ENCODE data around the gene TMEM141. TPM values are rescaled to one million over a fixed set of nuclear protein-coding genes. Genes with fewer than 3 reads are reported as not detected.
"Not testable (repeated sequence)": the region's sequence is repeated elsewhere in the genome, so short reads cannot be mapped to it uniquely, and the experiment has no call there.

Gene TMEM141
- total and polyA plus RNA-seq, 12 donors = 48.1 to 107 (median 64.1) TPM

DNA sequence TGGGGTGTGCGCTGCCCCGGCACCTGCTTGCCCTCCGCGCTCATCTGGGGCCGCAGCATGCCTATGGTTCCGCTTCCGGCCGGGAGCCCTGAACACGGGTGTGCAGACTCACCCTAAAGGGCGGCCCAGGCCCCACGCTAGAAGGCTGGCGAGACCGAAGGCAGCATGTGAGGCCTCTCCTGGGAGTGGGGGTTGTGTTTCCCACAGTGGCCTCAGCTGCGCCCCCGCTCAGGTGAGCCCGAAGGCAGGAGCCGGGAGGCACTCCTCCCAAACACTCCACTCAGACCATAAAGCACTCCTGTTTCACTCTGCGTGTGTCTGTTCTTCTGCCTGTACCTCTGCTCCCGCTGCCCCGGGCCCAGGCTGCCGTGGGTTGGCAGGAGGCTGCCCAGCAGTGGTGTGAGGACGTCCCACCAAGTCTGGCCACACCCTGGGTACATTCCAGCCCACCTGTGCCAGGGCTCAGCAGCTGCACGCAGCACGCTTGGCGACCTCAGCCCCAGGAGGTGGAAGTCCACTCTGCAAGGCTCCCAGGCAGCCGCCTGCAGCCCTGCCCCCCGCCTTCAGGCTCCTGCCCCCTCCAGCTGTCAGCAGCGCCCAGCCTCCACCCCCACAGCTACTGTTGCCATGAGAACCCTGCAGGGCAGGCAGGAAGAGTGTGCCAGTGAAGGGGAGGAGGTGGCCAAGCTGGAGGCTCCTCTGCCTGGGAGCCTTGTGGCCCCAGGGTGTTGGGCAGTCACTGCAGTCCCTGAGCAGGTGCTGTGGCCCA, 49.9 kb downstream of the TMEM141 start:
- Histone ChIP-seq H3K36me3 (peaks cover 0 to 50% (median 6%) of the 10 kb centered on the region in 9 donors), H3K4me3 (no peak overlapping the region), H3K27me3 (peaks cover 0 to 29% (median 25%) of the 10 kb centered on the region in 7 donors), H3K27ac (no peak overlapping the region), H3K9me3 (no peaks in the 10 kb centered on the region), H3K4me1 (peaks cover 17 to 41% (median 30%) of the 10 kb centered on the region in 9 donors)
- DNase-seq (no peak), ATAC-seq (peak in 5 of 8 donors; percentile 2 to 15 (median 8))
- TF ChIP-seq, protein P1, sequence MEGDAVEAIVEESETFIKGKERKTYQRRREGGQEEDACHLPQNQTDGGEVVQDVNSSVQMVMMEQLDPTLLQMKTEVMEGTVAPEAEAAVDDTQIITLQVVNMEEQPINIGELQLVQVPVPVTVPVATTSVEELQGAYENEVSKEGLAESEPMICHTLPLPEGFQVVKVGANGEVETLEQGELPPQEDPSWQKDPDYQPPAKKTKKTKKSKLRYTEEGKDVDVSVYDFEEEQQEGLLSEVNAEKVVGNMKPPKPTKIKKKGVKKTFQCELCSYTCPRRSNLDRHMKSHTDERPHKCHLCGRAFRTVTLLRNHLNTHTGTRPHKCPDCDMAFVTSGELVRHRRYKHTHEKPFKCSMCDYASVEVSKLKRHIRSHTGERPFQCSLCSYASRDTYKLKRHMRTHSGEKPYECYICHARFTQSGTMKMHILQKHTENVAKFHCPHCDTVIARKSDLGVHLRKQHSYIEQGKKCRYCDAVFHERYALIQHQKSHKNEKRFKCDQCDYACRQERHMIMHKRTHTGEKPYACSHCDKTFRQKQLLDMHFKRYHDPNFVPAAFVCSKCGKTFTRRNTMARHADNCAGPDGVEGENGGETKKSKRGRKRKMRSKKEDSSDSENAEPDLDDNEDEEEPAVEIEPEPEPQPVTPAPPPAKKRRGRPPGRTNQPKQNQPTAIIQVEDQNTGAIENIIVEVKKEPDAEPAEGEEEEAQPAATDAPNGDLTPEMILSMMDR (IDR thresholded peaks at IDR 0.05) = no peak
- intact Hi-C loops (cut with DNase I) = loop anchor here in 5 of 10 donors (5.0 to 10.0 kb wide), 4 partner anchors 34 to 184 kb away; partner anchors contain the start of genes RABL6 (in 2 of the 5), ABCA2 (in 1 of the 5), CCDC183 (in 1 of the 5) and FBXW5 (in 1 of the 5)
- 75% methylated on average over 28 of the region's 28 CpGs for WGBS, 2 donors

DNA sequence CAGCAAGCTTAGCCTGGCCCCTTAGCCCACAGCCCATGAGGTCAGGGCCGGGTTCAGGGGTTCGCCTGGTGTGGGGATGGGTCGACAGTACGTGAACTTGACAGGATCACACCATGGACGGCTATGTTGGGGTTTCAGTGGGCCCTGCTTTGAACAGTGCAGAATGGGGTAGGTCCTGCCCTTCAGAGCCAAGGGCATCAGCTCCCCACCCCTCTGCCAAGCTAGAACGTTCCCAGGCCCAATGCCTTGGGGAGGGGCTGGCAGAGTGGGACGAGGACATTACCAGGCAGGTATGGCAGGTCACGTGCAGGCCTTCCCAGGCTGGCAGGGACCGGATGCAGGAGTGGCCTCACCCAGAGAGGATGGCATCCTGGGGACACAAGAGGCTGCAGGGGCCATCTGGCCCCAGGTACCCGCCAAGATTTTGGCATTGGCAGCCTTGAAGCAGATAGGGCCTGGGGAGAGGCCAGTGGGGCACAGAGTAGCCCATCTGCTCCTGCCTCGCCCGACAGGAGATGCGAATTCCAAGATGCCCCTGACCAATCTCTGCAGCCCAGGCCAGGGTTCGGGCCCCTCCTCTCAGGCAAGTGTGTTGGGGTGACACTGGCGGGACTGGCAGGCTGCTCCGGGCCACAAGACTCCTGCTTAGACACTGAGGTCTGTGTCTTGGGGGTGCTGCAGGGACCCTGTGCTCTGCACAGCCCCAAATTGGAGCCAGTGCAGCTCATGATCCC, 50.7 kb downstream of the TMEM141 start:
- peaks cover 17 to 45% (median 36%) of the 10 kb centered on the region in 9 donors for H3K4me1 ChIP-seq
- H3K36me3 ChIP-seq = peaks cover 0 to 46% (median 6%) of the 10 kb centered on the region in 9 donors
- H3K4me3 ChIP-seq = peak overlapping the region in 8 of 10 donors; percentile 51 to 69 (median 61)
- 43 to 49% methylated on average over 14 to 16 of the region's 16 CpGs for WGBS, 2 donors
- peak in 4 of 8 donors; percentile 1 to 6 (median 3) for ATAC-seq
- intact Hi-C loops (cut with DNase I) = loop anchor here in 5 of 10 donors (2.0 to 10.0 kb wide), 5 partner anchors 35 to 183 kb away; partner anchors contain the start of genes FBXW5 (in 2 of the 5), RABL6 (in 2 of the 5), ABCA2 (in 1 of the 5) and C8G (in 1 of the 5)
- not testable (repeated sequence) for H3K9me3 ChIP-seq, DNase-seq
- peak overlapping the region in 3 of 10 donors; percentile 59 to 73 (median 60) for H3K27ac ChIP-seq
- peaks cover 0 to 37% (median 29%) of the 10 kb centered on the region in 7 donors for H3K27me3 ChIP-seq

DNA sequence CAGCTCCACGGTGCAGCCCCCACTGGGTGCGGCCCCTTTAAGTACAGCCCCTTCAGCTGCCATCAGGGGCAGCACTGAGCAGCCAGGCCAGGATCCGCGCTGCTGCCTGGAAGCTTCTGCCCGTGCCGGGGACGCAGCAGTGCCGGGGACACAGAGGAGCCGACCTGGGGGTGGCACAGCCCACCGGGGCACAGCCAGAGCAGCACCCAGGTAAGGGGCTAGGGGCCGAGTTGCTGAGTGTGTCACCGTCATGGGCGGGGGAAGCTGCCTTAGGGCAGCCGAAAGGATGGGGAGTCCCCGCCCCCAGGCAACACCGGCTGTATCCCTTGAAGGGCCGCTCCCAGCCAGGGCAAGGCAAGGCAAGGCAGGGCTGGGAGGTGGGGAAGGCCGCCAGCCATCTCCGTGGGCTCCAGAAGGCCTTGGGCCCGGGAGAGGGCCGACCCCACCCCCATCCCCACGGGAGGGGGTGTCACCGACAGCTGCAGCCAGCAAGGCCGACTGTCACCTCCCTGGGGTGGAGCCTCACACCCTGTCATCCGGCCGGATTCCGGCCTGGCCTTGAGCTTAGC, 51.3 kb downstream of the TMEM141 start, which contains the start of gene AJM1:
AJM1 (plus strand) TSS at position 99 of the 569 bp plus-strand sequence. CDS start 1,937 bp downstream, outside the sequence.
- DNase-seq = peak; percentile 76 to 83
- peak within 1 kb of the TSS in 8 of 10 donors; percentile 59 to 75 (median 69) for H3K27ac ChIP-seq
- H3K4me1 ChIP-seq = peaks cover 17 to 51% (median 36%) of the 10 kb centered on the region in 9 donors
- peaks cover 0 to 43% (median 29%) of the 10 kb centered on the region in 7 donors for H3K27me3 ChIP-seq
- peak within 1 kb of the TSS; percentile 21 to 69 (median 60) for H3K4me3 ChIP-seq
- 1 to 2% methylated on average over 21 to 23 of the region's 27 CpGs for WGBS, 2 donors
- ATAC-seq = peak; percentile 74 to 92 (median 86)
- intact Hi-C loops (cut with DNase I) = loop anchor here in 5 of 10 donors (2.0 to 10.0 kb wide), 5 partner anchors 35 to 182 kb away; partner anchors contain the start of genes FBXW5 (in 2 of the 5), RABL6 (in 2 of the 5), ABCA2 (in 1 of the 5) and C8G (in 1 of the 5)
- H3K9me3 ChIP-seq = not testable (repeated sequence)
- TF ChIP-seq, protein P1 (IDR thresholded peaks at IDR 0.05) = peak; percentile 84 to 98 (median 93)
- H3K36me3 ChIP-seq = peaks cover 0 to 47% (median 6%) of the 10 kb centered on the region in 9 donors

Small RNA genes within 50 kb of the gene (microRNA-seq; reads per million reads assigned to microRNA genes)
- gene MIR4292 (0 reads per million in 2 donors), gene MIR6722 (0 reads per million in 2 donors)

Other genes starting within 250 kb of the TMEM141 start
- 10 to 100 TPM; 12.0 to 27.0 (median 21.8) TPM for gene NOTCH1, start 245.3 kb upstream of the TMEM141 start, total RNA-seq
- gene NOTCH1, start 245.3 kb upstream of the TMEM141 start, polyA plus RNA-seq = 10 to 100 TPM in 1 of 2 donors, 1 to 10 TPM in 1; 7.3 to 14.5 TPM
- gene EGFL7, start 128.4 kb upstream of the TMEM141 start, total RNA-seq = 100 to 1,000 TPM in 5 of 10 donors, 10 to 100 TPM in 5; 68.6 to 115 (median 99.6) TPM
- gene EGFL7, start 128.4 kb upstream of the TMEM141 start, polyA plus RNA-seq = 100 to 1,000 TPM; 160 to 377 TPM
- gene AGPAT2, start 103.9 kb upstream of the TMEM141 start, total RNA-seq = 10 to 100 TPM; 48.1 to 83.3 (median 58.4) TPM
- gene AGPAT2, start 103.9 kb upstream of the TMEM141 start, polyA plus RNA-seq = 100 to 1,000 TPM in 1 of 2 donors, 10 to 100 TPM in 1; 97.2 to 195 TPM
- gene DIPK1B, start 78.8 kb upstream of the TMEM141 start, total RNA-seq = 10 to 100 TPM; 15.7 to 26.1 (median 17.9) TPM
- gene DIPK1B, start 78.8 kb upstream of the TMEM141 start, polyA plus RNA-seq = 10 to 100 TPM; 24.8 to 37.9 TPM
- gene LCN10, start 48.4 kb upstream of the TMEM141 start, total RNA-seq = 10 to 100 TPM in 3 of 10 donors, 1 to 10 TPM in 4, under 1 TPM in 3; 0.44 to 28.7 (median 1.7) TPM
- gene LCN10, start 48.4 kb upstream of the TMEM141 start, polyA plus RNA-seq = 100 to 1,000 TPM in 1 of 2 donors, 10 to 100 TPM in 1; 34.0 to 144 TPM
- gene LCN6, start 42.8 kb upstream of the TMEM141 start, total RNA-seq = 10 to 100 TPM in 3 of 10 donors, 1 to 10 TPM in 7; 1.5 to 76.8 (median 3.5) TPM
- 100 to 1,000 TPM in 1 of 2 donors, 10 to 100 TPM in 1; 95.6 to 261 TPM for gene LCN6, start 42.8 kb upstream of the TMEM141 start, polyA plus RNA-seq
- gene LCN8, start 33.1 kb upstream of the TMEM141 start, total RNA-seq = not detected
- not detected for gene LCN8, start 33.1 kb upstream of the TMEM141 start, polyA plus RNA-seq
- gene LCN15, start 26.8 kb upstream of the TMEM141 start, total RNA-seq = 10 to 100 TPM in 1 of 10 donors, 1 to 10 TPM in 1, under 1 TPM in 1, not detected in 7; 0.85 to 20.1 (median 1.3) TPM
- gene LCN15, start 26.8 kb upstream of the TMEM141 start, polyA plus RNA-seq = 1 to 10 TPM; 1.0 to 6.1 TPM
- 1 to 10 TPM in 6 of 10 donors, under 1 TPM in 4; 0.56 to 2.4 (median 1.1) TPM for gene CCDC183, start 5.0 kb downstream of the TMEM141 start, total RNA-seq
- gene CCDC183, start 5.0 kb downstream of the TMEM141 start, polyA plus RNA-seq = 1 to 10 TPM in 1 of 2 donors, under 1 TPM in 1; 0.49 to 9.2 TPM
- gene RABL6, start 16.6 kb downstream of the TMEM141 start, total RNA-seq = 10 to 100 TPM; 61.6 to 91.2 (median 66.6) TPM
- gene RABL6, start 16.6 kb downstream of the TMEM141 start, polyA plus RNA-seq = 10 to 100 TPM; 60.5 to 97.4 TPM
- gene AJM1, start 51.1 kb downstream of the TMEM141 start, total RNA-seq = 1 to 10 TPM; 3.6 to 8.3 (median 5.9) TPM
- 1 to 10 TPM; 3.4 to 7.6 TPM for gene AJM1, start 51.1 kb downstream of the TMEM141 start, polyA plus RNA-seq
- gene PHPT1, start 58.1 kb downstream of the TMEM141 start, total RNA-seq = 100 to 1,000 TPM; 310 to 376 (median 327) TPM
- gene PHPT1, start 58.1 kb downstream of the TMEM141 start, polyA plus RNA-seq = 100 to 1,000 TPM; 354 to 650 TPM
- 10 to 100 TPM in 2 of 10 donors, 1 to 10 TPM in 8; 4.1 to 11.3 (median 8.3) TPM for gene MAMDC4, start 61.0 kb downstream of the TMEM141 start, total RNA-seq
- 10 to 100 TPM in 1 of 2 donors, 1 to 10 TPM in 1; 8.0 to 45.4 TPM for gene MAMDC4, start 61.0 kb downstream of the TMEM141 start, polyA plus RNA-seq
- 100 to 1,000 TPM; 289 to 375 (median 329) TPM for gene EDF1, start 75.0 kb downstream of the TMEM141 start, total RNA-seq
- gene EDF1, start 75.0 kb downstream of the TMEM141 start, polyA plus RNA-seq = 1,000 to 10,000 TPM in 1 of 2 donors, 100 to 1,000 TPM in 1; 624 to 1,058 TPM
- 10 to 100 TPM in 5 of 10 donors, 1 to 10 TPM in 5; 5.4 to 14.8 (median 9.7) TPM for gene TRAF2, start 95.2 kb downstream of the TMEM141 start, total RNA-seq
- 10 to 100 TPM; 10.1 to 17.0 TPM for gene TRAF2, start 95.2 kb downstream of the TMEM141 start, polyA plus RNA-seq
- 100 to 1,000 TPM; 118 to 169 (median 138) TPM for gene FBXW5, start 153.4 kb downstream of the TMEM141 start, total RNA-seq
- gene FBXW5, start 153.4 kb downstream of the TMEM141 start, polyA plus RNA-seq = 100 to 1,000 TPM; 177 to 215 TPM
- 10 to 100 TPM in 1 of 10 donors, 1 to 10 TPM in 9; 1.2 to 10.0 (median 2.4) TPM for gene C8G, start 153.9 kb downstream of the TMEM141 start, total RNA-seq
- 1 to 10 TPM; 2.0 to 2.1 TPM for gene C8G, start 153.9 kb downstream of the TMEM141 start, polyA plus RNA-seq
- gene LCN12, start 160.9 kb downstream of the TMEM141 start, total RNA-seq = 10 to 100 TPM in 4 of 10 donors, 1 to 10 TPM in 6; 4.1 to 17.9 (median 6.8) TPM
- 1 to 10 TPM in 1 of 2 donors, under 1 TPM in 1; 0.74 to 8.3 TPM for gene LCN12, start 160.9 kb downstream of the TMEM141 start, polyA plus RNA-seq
- 1,000 to 10,000 TPM; 1,129 to 5,119 (median 4,014) TPM for gene PTGDS, start 186.2 kb downstream of the TMEM141 start, total RNA-seq
- gene PTGDS, start 186.2 kb downstream of the TMEM141 start, polyA plus RNA-seq = 1,000 to 10,000 TPM; 2,970 to 3,711 TPM
- 10 to 100 TPM in 2 of 10 donors, 1 to 10 TPM in 8; 1.4 to 10.9 (median 6.4) TPM for gene LCNL1, start 191.6 kb downstream of the TMEM141 start, total RNA-seq
- gene LCNL1, start 191.6 kb downstream of the TMEM141 start, polyA plus RNA-seq = 10 to 100 TPM in 1 of 2 donors, under 1 TPM in 1; 0.10 to 10.3 TPM
- 10 to 100 TPM; 12.7 to 29.5 (median 16.1) TPM for gene PAXX, start 201.1 kb downstream of the TMEM141 start, total RNA-seq
- gene PAXX, start 201.1 kb downstream of the TMEM141 start, polyA plus RNA-seq = 100 to 1,000 TPM in 1 of 2 donors, 10 to 100 TPM in 1; 51.7 to 131 TPM
- gene CLIC3, start 205.2 kb downstream of the TMEM141 start, total RNA-seq = 10 to 100 TPM in 1 of 10 donors, 1 to 10 TPM in 8, under 1 TPM in 1; 0.46 to 11.5 (median 3.0) TPM
- gene CLIC3, start 205.2 kb downstream of the TMEM141 start, polyA plus RNA-seq = 10 to 100 TPM in 1 of 2 donors, 1 to 10 TPM in 1; 9.5 to 21.4 TPM
- 10 to 100 TPM; 23.6 to 42.6 (median 28.1) TPM for gene ABCA2, start 236.9 kb downstream of the TMEM141 start, total RNA-seq
- 10 to 100 TPM; 16.0 to 46.7 TPM for gene ABCA2, start 236.9 kb downstream of the TMEM141 start, polyA plus RNA-seq
- gene FUT7, start 240.7 kb downstream of the TMEM141 start, total RNA-seq = under 1 TPM in 5 of 10 donors, not detected in 5; 0.13 to 0.30 (median 0.15) TPM
- gene FUT7, start 240.7 kb downstream of the TMEM141 start, polyA plus RNA-seq = under 1 TPM; 0.07 to 0.15 TPM